RPMI7951 (cell line): ENCODE results near the gene GXYLT1. TPM values are rescaled to one million over a fixed set of nuclear protein-coding genes. Genes with fewer than 3 reads are reported as not detected.
"Not testable (repeated sequence)": the region's sequence is repeated elsewhere in the genome, so short reads cannot be mapped to it uniquely, and the experiment has no call there.

Source experiments
- DNase-seq: peaks from one replicate; pipeline ENCODE4 v3.0.0-alpha.2; 2012; ENCODE audit warnings: low read depth
- total RNA-seq: library from RNA; depleted of rRNA; stranded (reverse); fragments of >200 nt; shearing (Covaris generic); gene quantifications from 2 replicates; pipeline ENCODE4 v1.2.3, GENCODE V29; 2014

The GXYLT1 gene
- total RNA-seq, 1 experiment from 2014 or later = 9.3 TPM

GRCh38 chr12:42144158-42144407, 591 bp downstream of the GXYLT1 start:
- DNase-seq = peak; percentile 1

- DNase-seq = peak; percentile 20
These were observed 1.1 kb downstream of the GXYLT1 start for GRCh38 chr12:42143452-42144157.

- DNase-seq = no peak
These were observed 2.6 kb downstream of the GXYLT1 start for GRCh38 chr12:42141981-42142606.

- DNase-seq = peak; percentile 41
These were observed 3.8 kb downstream of the GXYLT1 start for GRCh38 chr12:42140901-42141300.

- DNase-seq = peak; percentile 46
These were observed 9.3 kb downstream of the GXYLT1 start for GRCh38 chr12:42135259-42135814.

GRCh38 chr12:42130672-42131402, 13.8 kb downstream of the GXYLT1 start:
- DNase-seq = peak; percentile 48

- DNase-seq = peak; percentile 53
These were observed 15.0 kb downstream of the GXYLT1 start for GRCh38 chr12:42129595-42130204.

- DNase-seq = no peak
These were observed 15.8 kb downstream of the GXYLT1 start for GRCh38 chr12:42128888-42129287.

- DNase-seq = peak; percentile 28
These were observed 16.3 kb downstream of the GXYLT1 start for GRCh38 chr12:42128327-42128726.

GRCh38 chr12:42126963-42127362, 17.7 kb downstream of the GXYLT1 start:
- no peak for DNase-seq

- DNase-seq = no peak
These were observed 19.3 kb downstream of the GXYLT1 start for GRCh38 chr12:42125388-42125767.

- no peak for DNase-seq
These were observed 19.8 kb downstream of the GXYLT1 start for GRCh38 chr12:42124764-42125387.

- peak; percentile 66 for DNase-seq
These were observed 25.5 kb downstream of the GXYLT1 start for GRCh38 chr12:42119085-42119633.

GRCh38 chr12:42118136-42118879, 26.4 kb downstream of the GXYLT1 start:
- DNase-seq = no peak

- no peak for DNase-seq
These were observed 35.6 kb downstream of the GXYLT1 start for GRCh38 chr12:42109031-42109430.

- not testable (repeated sequence) for DNase-seq
These were observed 37.9 kb downstream of the GXYLT1 start for GRCh38 chr12:42106791-42107190.

- no peak for DNase-seq
These were observed 39.9 kb downstream of the GXYLT1 start for GRCh38 chr12:42104784-42105183.

- DNase-seq = no peak
These were observed 40.6 kb downstream of the GXYLT1 start for GRCh38 chr12:42104087-42104486.

- DNase-seq = no peak
These were observed 41.5 kb downstream of the GXYLT1 start for GRCh38 chr12:42103155-42103554.

- DNase-seq = no peak
These were observed 42.0 kb downstream of the GXYLT1 start for GRCh38 chr12:42102720-42103119.

- no peak for DNase-seq
These were observed 45.2 kb downstream of the GXYLT1 start for GRCh38 chr12:42099433-42099832.
